HG03064 (cell line): Measurements from ENCODE around the gene RCOR1.

Experiments
- ATAC-seq: cut with Tn5 transposase; IDR thresholded peaks from one replicate; pipeline ENCODE4 v1.9.1; 2021; ENCODE audit warnings: low read depth; ENCODE audit not compliant: unreplicated experiment

RCOR1 gene

GRCh38 chr14:102699416-102700110 is 107.1 kb downstream of the RCOR1 start:
- ATAC-seq: no peak

GRCh38 chr14:102708494-102708893 is 116.0 kb downstream of the RCOR1 start:
- no peak for ATAC-seq

GRCh38 chr14:102711207-102711606 is 118.8 kb downstream of the RCOR1 start:
- no peak for ATAC-seq

- ATAC-seq: no peak
These were observed 119.5 kb downstream of the RCOR1 start for GRCh38 chr14:102711946-102712345.

GRCh38 chr14:102717276-102717675 is 124.8 kb downstream of the RCOR1 start:
- ATAC-seq: no peak

- no peak for ATAC-seq
These were observed 130.2 kb downstream of the RCOR1 start for GRCh38 chr14:102722646-102723045.

- ATAC-seq: no peak
These were observed 131.2 kb downstream of the RCOR1 start for GRCh38 chr14:102723650-102724049.

- ATAC-seq: no peak
These were observed 133.9 kb downstream of the RCOR1 start for GRCh38 chr14:102726191-102726949.

- ATAC-seq: no peak
These were observed 135.1 kb downstream of the RCOR1 start for GRCh38 chr14:102727336-102728095.

GRCh38 chr14:102728501-102728900 is 136.1 kb downstream of the RCOR1 start:
- no peak for ATAC-seq

- ATAC-seq: no peak
These were observed 136.8 kb downstream of the RCOR1 start for GRCh38 chr14:102729268-102729667.

- no peak for ATAC-seq
These were observed 137.4 kb downstream of the RCOR1 start for GRCh38 chr14:102729825-102730224.

GRCh38 chr14:102731101-102731870 is 138.8 kb downstream of the RCOR1 start:
- no peak for ATAC-seq

GRCh38 chr14:102731871-102732800 is 139.7 kb downstream of the RCOR1 start:
- ATAC-seq: no peak

- ATAC-seq: no peak
These were observed 140.5 kb downstream of the RCOR1 start for GRCh38 chr14:102732924-102733323.

GRCh38 chr14:102733326-102733725 is 140.9 kb downstream of the RCOR1 start:
- no peak for ATAC-seq

GRCh38 chr14:102734436-102734835 is 142.0 kb downstream of the RCOR1 start:
- ATAC-seq: no peak

- ATAC-seq: no peak
These were observed 144.5 kb downstream of the RCOR1 start for GRCh38 chr14:102736956-102737355.
